Astrocyte (in vitro differentiated cells and primary cell): ENCODE results near the gene IFNGR2. TPM values are rescaled to one million over a fixed set of nuclear protein-coding genes. Genes with fewer than 3 reads are reported as not detected.
A peak's percentile ranks its signal among the peaks of the same experiment; 100 is the strongest.

Experiments
- DNase-seq: peaks from one replicate; pipeline ENCODE4 v3.0.0-alpha.2; 2010; ENCODE audit warnings: low read depth
- FAIRE-seq: peaks from 2 replicates; lab custom pipeline; 2011; peaks lifted over from hg19 to GRCh38; lab: Jason Lieb, UNC
- H2AFZ ChIP-seq: 2 replicates; pipeline ENCODE4 v1.6.0; 2012; ENCODE audit warnings: low read depth, low read length, inconsistent platforms
- H3K27ac ChIP-seq: 2 replicates; pipeline ENCODE4 v1.5.1; 2011; ENCODE audit warnings: low read depth, low read length, inconsistent platforms
- H3K27me3 ChIP-seq: 2 replicates; pipeline ENCODE4 v1.6.0; 2011; ENCODE audit warnings: low read length, inconsistent platforms; ENCODE audit not compliant: insufficient read depth
- H3K36me3 ChIP-seq: 2 replicates; pipeline ENCODE4 v1.5.1; 2011; ENCODE audit warnings: low read length, inconsistent platforms; ENCODE audit not compliant: insufficient read depth
- H3K4me1 ChIP-seq: 2 replicates; pipeline ENCODE4 v1.5.1; 2011; ENCODE audit warnings: low read length, inconsistent platforms; ENCODE audit not compliant: insufficient read depth
- H3K4me2 ChIP-seq: 2 replicates; pipeline ENCODE4 v1.6.0; 2012; ENCODE audit warnings: low read length, inconsistent platforms
- H3K4me3 ChIP-seq: 2 replicates; pipeline ENCODE4 v1.5.1; 2011; ENCODE audit warnings: low read depth, mild to moderate bottlenecking, low read length, inconsistent platforms; ENCODE audit not compliant: insufficient read depth
- H3K79me2 ChIP-seq: 2 replicates; pipeline ENCODE4 v1.6.0; 2012; ENCODE audit warnings: mild to moderate bottlenecking, low read length, inconsistent platforms; ENCODE audit not compliant: insufficient read depth
- H3K9ac ChIP-seq: 2 replicates; pipeline ENCODE4 v1.6.0; 2012; ENCODE audit warnings: mild to moderate bottlenecking, low read length, inconsistent platforms
- H3K9me3 ChIP-seq: 2 replicates; pipeline ENCODE4 v1.5.1; 2012; ENCODE audit warnings: low read depth, mild to moderate bottlenecking, low read length, inconsistent platforms; ENCODE audit not compliant: insufficient read depth
- H4K20me1 ChIP-seq: 2 replicates; pipeline ENCODE4 v1.6.0; 2012; ENCODE audit warnings: low read length, inconsistent platforms; ENCODE audit not compliant: insufficient read depth
- H3K27ac Mint-ChIP-seq: one replicate; pipeline ENCODE4 v1.8.0; 2021; ENCODE audit warnings: mild to moderate bottlenecking, mixed read lengths; ENCODE audit not compliant: unreplicated experiment
- H3K27me3 Mint-ChIP-seq: one replicate; pipeline ENCODE4 v1.8.0; 2021; ENCODE audit warnings: low read depth, mixed read lengths; ENCODE audit not compliant: unreplicated experiment
- H3K36me3 Mint-ChIP-seq: one replicate; pipeline ENCODE4 v1.8.0; 2021; ENCODE audit warnings: low read depth, mixed read lengths; ENCODE audit not compliant: unreplicated experiment
- H3K4me1 Mint-ChIP-seq: one replicate; pipeline ENCODE4 v1.8.0; 2021; ENCODE audit warnings: low read depth, mixed read lengths; ENCODE audit not compliant: unreplicated experiment
- H3K4me3 Mint-ChIP-seq: one replicate; pipeline ENCODE4 v1.8.0; 2021; ENCODE audit warnings: mild to moderate bottlenecking, moderate library complexity, mixed read lengths; ENCODE audit not compliant: unreplicated experiment
- H3K9me3 Mint-ChIP-seq: one replicate; pipeline ENCODE4 v1.8.0; 2021; ENCODE audit warnings: mild to moderate bottlenecking, mixed read lengths; ENCODE audit not compliant: unreplicated experiment
- CTCF ChIP-seq: IDR thresholded peaks from 2 replicates; pipeline ENCODE4 v1.5.1; 2011; ENCODE audit warnings: low read depth, mild to moderate bottlenecking, inconsistent platforms, low read length, moderate library complexity; ENCODE audit not compliant: insufficient read depth
- EZH2 ChIP-seq: IDR thresholded peaks from 2 replicates; pipeline ENCODE4 v1.6.1; 2012; ENCODE audit warnings: mild to moderate bottlenecking, low read length, inconsistent platforms; ENCODE audit not compliant: insufficient read depth
- total RNA-seq: library from RNA; stranded (reverse); gene quantifications from 2 replicates; pipeline ENCODE4 v1.2.1, GENCODE V29; 2021

Gene IFNGR2
- total RNA-seq, 1 donor from 2014 or later, result 58.9 TPM

- no peak for FAIRE-seq
- peaks cover 7% of the 10 kb centered on the region for H4K20me1 ChIP-seq
Measured at GRCh38 chr21:33479679-33480480, 76.7 kb downstream of the IFNGR2 start, which contains the start of gene TMEM50B. Gene TMEM50B, minus strand, starts transcription at chr21:33479974. Its CDS starts 11,089 bp downstream, at chr21:33468885.

GRCh38 chr21:33480481-33481103 is 77.4 kb downstream of the IFNGR2 start:
- peak overlapping the region; percentile 76 for H2AFZ ChIP-seq
- peak overlapping the region; percentile 97 for H3K27ac Mint-ChIP-seq
- peak overlapping the region; percentile 95 for H3K4me3 Mint-ChIP-seq
- TF ChIP-seq EZH2 (no peak), CTCF (no peak)
- no peak for FAIRE-seq
- peaks cover 7% of the 10 kb centered on the region for H4K20me1 ChIP-seq
- H3K27me3 Mint-ChIP-seq, result no peaks in the 10 kb centered on the region
- H3K9ac ChIP-seq, result peak overlapping the region; percentile 89
- H3K4me3 ChIP-seq, result peak overlapping the region; percentile 84
- H3K36me3 Mint-ChIP-seq, result no peaks in the 10 kb centered on the region
- peaks cover 24% of the 10 kb centered on the region for H3K79me2 ChIP-seq
- no peaks in the 10 kb centered on the region for H3K9me3 Mint-ChIP-seq
- H3K27me3 ChIP-seq, result no peaks in the 10 kb centered on the region
- peak overlapping the region; percentile 80 for H3K27ac ChIP-seq
- H3K36me3 ChIP-seq, result no peaks in the 10 kb centered on the region
- H3K4me2 ChIP-seq, result peak overlapping the region; percentile 96
- H3K4me1 ChIP-seq, result peaks cover 9% of the 10 kb centered on the region
- H3K4me1 Mint-ChIP-seq, result peaks cover 11% of the 10 kb centered on the region
- DNase-seq, result no peak
- no peaks in the 10 kb centered on the region for H3K9me3 ChIP-seq

More at GRCh38 chr21:33479679-33480480, 76.7 kb downstream of the IFNGR2 start, which contains the start of gene TMEM50B:
- H3K9me3 Mint-ChIP-seq, result no peaks in the 10 kb centered on the region
- DNase-seq, result peak; percentile 90
- no peaks in the 10 kb centered on the region for H3K36me3 Mint-ChIP-seq
- Histone ChIP-seq H3K27me3 (no peaks in the 10 kb centered on the region), H3K4me3 (peak within 1 kb of the TSS; percentile 91), H3K9ac (peak within 1 kb of the TSS; percentile 94), H3K36me3 (no peaks in the 10 kb centered on the region), H3K9me3 (no peaks in the 10 kb centered on the region), H3K4me2 (peak within 1 kb of the TSS; percentile 96), H3K4me1 (peaks cover 9% of the 10 kb centered on the region), H3K27ac (peak within 1 kb of the TSS; percentile 86), H2AFZ (peak within 1 kb of the TSS; percentile 82), H3K79me2 (peaks cover 28% of the 10 kb centered on the region)
- H3K27me3 Mint-ChIP-seq, result no peaks in the 10 kb centered on the region
- H3K27ac Mint-ChIP-seq, result peak within 1 kb of the TSS; percentile 97
- TF ChIP-seq CTCF (peak; percentile 4), EZH2 (no peak)
- H3K4me3 Mint-ChIP-seq, result peak within 1 kb of the TSS; percentile 95
- peaks cover 11% of the 10 kb centered on the region for H3K4me1 Mint-ChIP-seq
